Endodermal cell (in vitro differentiated cells): ENCODE data around the gene SOD3. TPM values are rescaled to one million over a fixed set of nuclear protein-coding genes. Genes with fewer than 3 reads are reported as not detected.

Source experiments
- DNase-seq: peaks from one replicate; pipeline ENCODE4 v3.0.0-alpha.2; 2017
- H3K27ac ChIP-seq: 2 replicates; pipeline ENCODE4 v1.5.1; 2013; ENCODE audit warnings: mild to moderate bottlenecking, low read depth, low read length, moderate library complexity
- H3K27me3 ChIP-seq: 2 replicates; pipeline ENCODE4 v1.6.1; 2013; ENCODE audit warnings: mild to moderate bottlenecking, low read length, moderate library complexity; ENCODE audit not compliant: insufficient read depth, control insufficient read depth, poor library complexity, severe bottlenecking
- H3K36me3 ChIP-seq: 2 replicates; pipeline ENCODE4 v1.7.0; 2013; ENCODE audit warnings: mild to moderate bottlenecking, low read length, moderate library complexity; ENCODE audit not compliant: control insufficient read depth, insufficient read depth
- H3K4me1 ChIP-seq: one replicate; pipeline ENCODE4 v1.7.0; 2013; ENCODE audit warnings: low read length; ENCODE audit not compliant: control insufficient read depth, insufficient read depth
- H3K4me3 ChIP-seq: 2 replicates; pipeline ENCODE4 v1.5.1; 2013; ENCODE audit warnings: mild to moderate bottlenecking, low read length, moderate library complexity
- H3K9ac ChIP-seq: 2 replicates; pipeline ENCODE4 v1.6.1; 2013; ENCODE audit warnings: mild to moderate bottlenecking, low read length, moderate library complexity; ENCODE audit not compliant: poor library complexity, severe bottlenecking; ENCODE audit errors: extremely low read depth
- H3K9me3 ChIP-seq: 2 replicates; pipeline ENCODE4 v1.6.1; 2013; ENCODE audit warnings: mild to moderate bottlenecking, low read length, moderate library complexity; ENCODE audit not compliant: control insufficient read depth
- H3K27ac Mint-ChIP-seq: 2 replicates; pipeline ENCODE4 v1.8.0; 2020; ENCODE audit warnings: mixed read lengths
- H3K27me3 Mint-ChIP-seq: 2 replicates; pipeline ENCODE4 v1.8.0; 2021; ENCODE audit warnings: mild to moderate bottlenecking, mixed read lengths; ENCODE audit not compliant: insufficient read depth
- H3K36me3 Mint-ChIP-seq: 2 replicates; pipeline ENCODE4 v1.8.0; 2020; ENCODE audit warnings: low read depth, mixed read lengths
- H3K4me1 Mint-ChIP-seq: 2 replicates; pipeline ENCODE4 v1.8.0; 2020; ENCODE audit warnings: mixed read lengths
- H3K4me3 Mint-ChIP-seq: 2 replicates; pipeline ENCODE4 v1.8.0; 2020; ENCODE audit warnings: mild to moderate bottlenecking, moderate library complexity, mixed read lengths
- H3K9me3 Mint-ChIP-seq: 2 replicates; pipeline ENCODE4 v1.8.0; 2020; ENCODE audit warnings: mild to moderate bottlenecking, mixed read lengths
- WGBS, 2 experiments: methylation state at CpG; one replicate each; pipeline versions ENCODE4 v1.1.5 to v1.1.7; 2013; ENCODE audit warnings: missing lambda C conversion rate in 2 of 2, mixed read lengths in 1 of 2; ENCODE audit not compliant: insufficient coverage in 1 of 2, insufficient read length in 1 of 2; 5-methylcytosine and 5-hydroxymethylcytosine counted together
- total RNA-seq, 2 donors: library from RNA; stranded (reverse); fragmentation: NEBNext Ultra II Directional in 1 of 2; extraction: Animal tissue kit (Norgen Biotek cat#: 25700) in 1 of 2; gene quantifications; 2 replicates in 1 of 2; 3 replicates in 1 of 2; pipeline ENCODE4 v1.2.1, GENCODE V29; 2021
- TF ChIP-seq, protein P1 (sequence below): fragments of 200-600 bp; sonication (generic); conservative IDR thresholded peaks from 2 replicates; pipeline ENCODE4 v1.5.0; 2021; ENCODE audit warnings: antibody characterized with exemption, mild to moderate bottlenecking

The SOD3 gene
- total RNA-seq, 2 donors from 2014 or later, result 5.7 to 8.7 TPM

DNA sequence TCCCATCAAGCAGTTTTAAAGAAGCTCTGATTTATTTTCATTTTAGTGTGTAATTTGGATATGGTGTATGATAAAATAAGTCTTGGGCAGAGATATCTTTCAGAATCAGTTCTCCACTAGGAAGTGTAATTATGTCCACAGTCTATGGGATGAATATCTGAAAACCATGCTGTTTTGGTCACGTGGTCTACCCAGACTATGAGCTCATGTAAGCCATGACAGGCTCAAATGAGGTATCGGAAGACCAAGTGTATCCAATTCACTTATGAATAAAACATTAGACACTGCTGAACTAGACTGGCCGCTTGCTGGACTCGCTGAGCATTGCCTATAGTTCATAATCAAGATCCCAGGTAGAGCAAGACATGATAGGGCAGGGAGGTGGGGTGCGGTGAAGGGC is 50.5 kb downstream of the SOD3 start:
- Histone ChIP-seq H3K4me1 (peaks cover 6% of the 10 kb centered on the region), H3K9me3 (no peaks in the 10 kb centered on the region), H3K27me3 (no peaks in the 10 kb centered on the region), H3K36me3 (no peaks in the 10 kb centered on the region), H3K27ac (no peak overlapping the region), H3K4me3 (no peak overlapping the region), H3K9ac (no peak overlapping the region)
- WGBS, 2 experiments, result 89 to 94% methylated on average over 4 to 5 of the region's 5 CpGs
- no peak for DNase-seq
- peaks cover 12% of the 10 kb centered on the region for H3K4me1 Mint-ChIP-seq
- no peaks in the 10 kb centered on the region for H3K36me3 Mint-ChIP-seq
- H3K4me3 Mint-ChIP-seq, result no peak overlapping the region
- TF ChIP-seq, protein P1, sequence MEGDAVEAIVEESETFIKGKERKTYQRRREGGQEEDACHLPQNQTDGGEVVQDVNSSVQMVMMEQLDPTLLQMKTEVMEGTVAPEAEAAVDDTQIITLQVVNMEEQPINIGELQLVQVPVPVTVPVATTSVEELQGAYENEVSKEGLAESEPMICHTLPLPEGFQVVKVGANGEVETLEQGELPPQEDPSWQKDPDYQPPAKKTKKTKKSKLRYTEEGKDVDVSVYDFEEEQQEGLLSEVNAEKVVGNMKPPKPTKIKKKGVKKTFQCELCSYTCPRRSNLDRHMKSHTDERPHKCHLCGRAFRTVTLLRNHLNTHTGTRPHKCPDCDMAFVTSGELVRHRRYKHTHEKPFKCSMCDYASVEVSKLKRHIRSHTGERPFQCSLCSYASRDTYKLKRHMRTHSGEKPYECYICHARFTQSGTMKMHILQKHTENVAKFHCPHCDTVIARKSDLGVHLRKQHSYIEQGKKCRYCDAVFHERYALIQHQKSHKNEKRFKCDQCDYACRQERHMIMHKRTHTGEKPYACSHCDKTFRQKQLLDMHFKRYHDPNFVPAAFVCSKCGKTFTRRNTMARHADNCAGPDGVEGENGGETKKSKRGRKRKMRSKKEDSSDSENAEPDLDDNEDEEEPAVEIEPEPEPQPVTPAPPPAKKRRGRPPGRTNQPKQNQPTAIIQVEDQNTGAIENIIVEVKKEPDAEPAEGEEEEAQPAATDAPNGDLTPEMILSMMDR, result no peak
- peaks cover 6% of the 10 kb centered on the region for H3K27me3 Mint-ChIP-seq
- H3K9me3 Mint-ChIP-seq, result no peaks in the 10 kb centered on the region
- H3K27ac Mint-ChIP-seq, result no peak overlapping the region

DNA sequence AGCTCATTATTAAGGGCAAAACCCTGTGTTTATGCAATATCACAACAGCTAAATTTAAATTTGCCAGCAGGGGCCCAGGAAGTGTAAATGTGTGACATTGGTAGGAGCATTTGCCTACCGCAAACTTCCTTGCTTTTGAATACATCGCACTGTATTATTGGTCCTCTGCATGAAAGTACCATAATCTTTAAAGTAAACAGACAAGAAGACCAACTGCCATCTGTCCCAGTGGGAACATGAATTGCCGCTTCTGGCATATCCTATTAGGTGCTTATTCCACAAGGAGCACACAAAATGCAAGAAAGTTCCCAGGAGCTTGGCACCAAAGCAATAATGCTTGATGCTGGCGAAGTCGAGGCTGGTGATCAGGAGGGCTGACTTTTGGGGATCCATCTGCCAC is 51.3 kb downstream of the SOD3 start:
- H3K4me1 ChIP-seq, result peaks cover 6% of the 10 kb centered on the region
- H3K4me3 Mint-ChIP-seq, result no peak overlapping the region
- no peak overlapping the region for H3K4me3 ChIP-seq
- no peak overlapping the region for H3K9ac ChIP-seq
- H3K36me3 ChIP-seq, result no peaks in the 10 kb centered on the region
- peaks cover 12% of the 10 kb centered on the region for H3K4me1 Mint-ChIP-seq
- H3K27me3 ChIP-seq, result no peaks in the 10 kb centered on the region
- H3K9me3 ChIP-seq, result no peaks in the 10 kb centered on the region
- H3K27ac Mint-ChIP-seq, result no peak overlapping the region
- no peaks in the 10 kb centered on the region for H3K9me3 Mint-ChIP-seq
- no peak overlapping the region for H3K27ac ChIP-seq
- no peaks in the 10 kb centered on the region for H3K36me3 Mint-ChIP-seq
- H3K27me3 Mint-ChIP-seq, result peaks cover 6% of the 10 kb centered on the region
- TF ChIP-seq, protein P1, result no peak
- no peak for DNase-seq
- WGBS, 2 experiments, result 83 to 84% methylated on average over 5 of the region's 5 CpGs

DNA sequence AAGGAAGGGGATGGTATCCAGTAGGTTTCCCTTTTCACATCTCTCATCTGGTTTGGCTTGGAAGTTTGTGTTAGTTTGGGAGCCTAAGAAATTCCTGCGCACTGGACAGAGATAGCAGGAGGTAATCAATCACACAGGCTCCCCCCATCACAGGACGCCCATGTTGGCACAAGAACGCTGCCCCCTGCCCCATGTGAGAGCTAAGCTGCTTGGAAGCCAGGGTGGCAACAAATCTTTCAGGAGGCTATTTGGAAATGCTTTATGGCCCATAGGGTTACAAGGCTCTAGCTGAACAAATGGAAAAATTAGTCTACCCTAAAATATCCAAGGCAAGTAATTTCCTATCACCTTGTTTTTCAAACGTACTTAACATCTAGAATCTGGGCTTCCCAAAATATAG is 54.0 kb downstream of the SOD3 start:
- no peaks in the 10 kb centered on the region for H3K9me3 ChIP-seq
- no peak overlapping the region for H3K9ac ChIP-seq
- peaks cover 6% of the 10 kb centered on the region for H3K4me1 ChIP-seq
- H3K36me3 Mint-ChIP-seq, result no peaks in the 10 kb centered on the region
- H3K4me3 ChIP-seq, result no peak overlapping the region
- no peaks in the 10 kb centered on the region for H3K9me3 Mint-ChIP-seq
- H3K27me3 ChIP-seq, result no peaks in the 10 kb centered on the region
- H3K27me3 Mint-ChIP-seq, result no peaks in the 10 kb centered on the region
- DNase-seq, result no peak
- 88 to 89% methylated on average over 1 to 4 of the region's 4 CpGs for WGBS, 2 experiments
- H3K4me1 Mint-ChIP-seq, result peaks cover 18% of the 10 kb centered on the region
- H3K4me3 Mint-ChIP-seq, result no peak overlapping the region
- H3K36me3 ChIP-seq, result no peaks in the 10 kb centered on the region
- H3K27ac ChIP-seq, result no peak overlapping the region
- H3K27ac Mint-ChIP-seq, result no peak overlapping the region
- TF ChIP-seq, protein P1, result no peak
